ENCODE data around the gene LRMDA.
A peak's percentile ranks its signal among the peaks of the same experiment; 100 is the strongest.

The LRMDA gene

GRCh38 chr10:75406462-75407223 lies 24.8 kb upstream of the LRMDA start:
- Histone ChIP-seq H3K4me3 (IDR thresholded peaks at IDR 0.05; ENCODE audit: insufficient read depth, low read depth, low read length) (no peak overlapping the region), H3K27me3 (ENCODE audit: insufficient read depth, low read depth) (no peaks in the 10 kb centered on the region), H3K4me1 (ENCODE audit: low read depth, poor library complexity, severe bottlenecking) (peaks cover 5% of the 10 kb centered on the region), H3K79me2 (ENCODE audit: insufficient read depth, low read depth) (no peaks in the 10 kb centered on the region), H3K9ac (no peak overlapping the region), H3K36me3 (ENCODE audit: insufficient read depth) (no peaks in the 10 kb centered on the region), H3K27ac (no peak overlapping the region), H2AFZ (ENCODE audit: low read depth) (no peak overlapping the region), H4K20me1 (ENCODE audit: insufficient read depth) (no peaks in the 10 kb centered on the region), H3K4me2 (no peak overlapping the region)
- TF ChIP-seq CTCF (conservative IDR thresholded peaks at IDR 0.05; ENCODE audit: low read depth, low read length), result no peak

GRCh38 chr10:75407224-75407712 lies 24.2 kb upstream of the LRMDA start:
- Histone ChIP-seq H3K79me2 (ENCODE audit: insufficient read depth, low read depth) (no peaks in the 10 kb centered on the region), H3K27ac (no peak overlapping the region), H3K9ac (no peak overlapping the region), H3K27me3 (ENCODE audit: insufficient read depth, low read depth) (no peaks in the 10 kb centered on the region), H3K36me3 (ENCODE audit: insufficient read depth) (no peaks in the 10 kb centered on the region), H3K4me3 (IDR thresholded peaks at IDR 0.05; ENCODE audit: insufficient read depth, low read depth, low read length) (no peak overlapping the region), H4K20me1 (ENCODE audit: insufficient read depth) (no peaks in the 10 kb centered on the region), H3K4me1 (ENCODE audit: low read depth, poor library complexity, severe bottlenecking) (peaks cover 5% of the 10 kb centered on the region), H3K4me2 (no peak overlapping the region), H2AFZ (ENCODE audit: low read depth) (no peak overlapping the region)
- TF ChIP-seq CTCF (conservative IDR thresholded peaks at IDR 0.05; ENCODE audit: low read depth, low read length), result no peak

- Histone ChIP-seq H3K36me3 (ENCODE audit: insufficient read depth) (no peaks in the 10 kb centered on the region), H3K27me3 (ENCODE audit: insufficient read depth, low read depth) (no peaks in the 10 kb centered on the region), H4K20me1 (ENCODE audit: insufficient read depth) (no peaks in the 10 kb centered on the region), H3K27ac (no peak overlapping the region), H3K79me2 (ENCODE audit: insufficient read depth, low read depth) (no peaks in the 10 kb centered on the region), H3K4me2 (no peak overlapping the region), H3K9ac (no peak overlapping the region), H3K4me3 (IDR thresholded peaks at IDR 0.05; ENCODE audit: insufficient read depth, low read depth, low read length) (no peak overlapping the region), H3K4me1 (ENCODE audit: low read depth, poor library complexity, severe bottlenecking) (peaks cover 5% of the 10 kb centered on the region), H2AFZ (ENCODE audit: low read depth) (no peak overlapping the region)
- no peak for TF ChIP-seq CTCF (conservative IDR thresholded peaks at IDR 0.05; ENCODE audit: low read depth, low read length)
Observed at GRCh38 chr10:75407713-75408508, 23.5 kb upstream of the LRMDA start.

GRCh38 chr10:75408509-75408875 lies 22.9 kb upstream of the LRMDA start:
- H3K36me3 ChIP-seq (ENCODE audit: insufficient read depth), result no peaks in the 10 kb centered on the region
- H2AFZ ChIP-seq (ENCODE audit: low read depth), result no peak overlapping the region
- no peaks in the 10 kb centered on the region for H4K20me1 ChIP-seq (ENCODE audit: insufficient read depth)
- H3K27ac ChIP-seq, result no peak overlapping the region
- no peaks in the 10 kb centered on the region for H3K27me3 ChIP-seq (ENCODE audit: insufficient read depth, low read depth)
- H3K4me3 ChIP-seq (IDR thresholded peaks at IDR 0.05; ENCODE audit: insufficient read depth, low read depth, low read length), result no peak overlapping the region
- no peak for TF ChIP-seq CTCF (conservative IDR thresholded peaks at IDR 0.05; ENCODE audit: low read depth, low read length)
- peak overlapping the region; percentile 82 for H3K4me2 ChIP-seq
- no peak overlapping the region for H3K9ac ChIP-seq
- no peaks in the 10 kb centered on the region for H3K79me2 ChIP-seq (ENCODE audit: insufficient read depth, low read depth)
- peaks cover 5% of the 10 kb centered on the region for H3K4me1 ChIP-seq (ENCODE audit: low read depth, poor library complexity, severe bottlenecking)
